Type B pancreatic cell (in vitro differentiated cells): ENCODE measurements around the gene FOLR2. TPM values are rescaled to one million over a fixed set of nuclear protein-coding genes. Genes with fewer than 3 reads are reported as not detected.
"Not testable (repeated sequence)": the region's sequence is repeated elsewhere in the genome, so short reads cannot be mapped to it uniquely, and the experiment has no call there.

ENCODE experiments used
- DNase-seq: peaks from one replicate; pipeline ENCODE4 v3.0.0; 2021; ENCODE audit warnings: mixed read lengths; ENCODE audit not compliant: unreplicated experiment; ENCODE audit errors: extremely low spot score
- H3K27ac Mint-ChIP-seq: 2 replicates; pipeline ENCODE4 v1.8.0; 2021; ENCODE audit warnings: mild to moderate bottlenecking, mixed read lengths
- H3K27me3 Mint-ChIP-seq: 2 replicates; pipeline ENCODE4 v1.8.0; 2021; ENCODE audit warnings: mixed read lengths
- H3K36me3 Mint-ChIP-seq: 2 replicates; pipeline ENCODE4 v1.8.0; 2021; ENCODE audit warnings: mixed read lengths
- H3K4me1 Mint-ChIP-seq: one replicate; pipeline ENCODE4 v1.8.0; 2021; ENCODE audit warnings: mixed read lengths; ENCODE audit not compliant: unreplicated experiment
- H3K4me3 Mint-ChIP-seq: 2 replicates; pipeline ENCODE4 v1.8.0; 2021; ENCODE audit warnings: mild to moderate bottlenecking, mixed read lengths
- H3K9me3 Mint-ChIP-seq: 2 replicates; pipeline ENCODE4 v1.8.0; 2021; ENCODE audit warnings: mixed read lengths
- total RNA-seq: library from RNA; stranded (reverse); gene quantifications from 2 replicates; pipeline ENCODE4 v1.2.1, GENCODE V29; 2021; ENCODE audit warnings: low replicate concordance
- TF ChIP-seq, protein P1 (sequence below): fragments of 200-600 bp; sonication (generic); conservative IDR thresholded peaks from 2 replicates; pipeline ENCODE4 v1.5.0; 2021; ENCODE audit warnings: antibody characterized with exemption, mild to moderate bottlenecking

The FOLR2 gene
- total RNA-seq, 1 donor from 2014 or later, result not detected

- no peak overlapping the region for H3K27ac Mint-ChIP-seq
- no peak overlapping the region for H3K4me3 Mint-ChIP-seq
- TF ChIP-seq, protein P1, sequence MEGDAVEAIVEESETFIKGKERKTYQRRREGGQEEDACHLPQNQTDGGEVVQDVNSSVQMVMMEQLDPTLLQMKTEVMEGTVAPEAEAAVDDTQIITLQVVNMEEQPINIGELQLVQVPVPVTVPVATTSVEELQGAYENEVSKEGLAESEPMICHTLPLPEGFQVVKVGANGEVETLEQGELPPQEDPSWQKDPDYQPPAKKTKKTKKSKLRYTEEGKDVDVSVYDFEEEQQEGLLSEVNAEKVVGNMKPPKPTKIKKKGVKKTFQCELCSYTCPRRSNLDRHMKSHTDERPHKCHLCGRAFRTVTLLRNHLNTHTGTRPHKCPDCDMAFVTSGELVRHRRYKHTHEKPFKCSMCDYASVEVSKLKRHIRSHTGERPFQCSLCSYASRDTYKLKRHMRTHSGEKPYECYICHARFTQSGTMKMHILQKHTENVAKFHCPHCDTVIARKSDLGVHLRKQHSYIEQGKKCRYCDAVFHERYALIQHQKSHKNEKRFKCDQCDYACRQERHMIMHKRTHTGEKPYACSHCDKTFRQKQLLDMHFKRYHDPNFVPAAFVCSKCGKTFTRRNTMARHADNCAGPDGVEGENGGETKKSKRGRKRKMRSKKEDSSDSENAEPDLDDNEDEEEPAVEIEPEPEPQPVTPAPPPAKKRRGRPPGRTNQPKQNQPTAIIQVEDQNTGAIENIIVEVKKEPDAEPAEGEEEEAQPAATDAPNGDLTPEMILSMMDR, result no peak
- H3K4me1 Mint-ChIP-seq, result peaks cover 6% of the 10 kb centered on the region
- H3K27me3 Mint-ChIP-seq, result peaks cover 10% of the 10 kb centered on the region
- peaks cover 5% of the 10 kb centered on the region for H3K9me3 Mint-ChIP-seq
- H3K36me3 Mint-ChIP-seq, result no peaks in the 10 kb centered on the region
- no peak for DNase-seq
Observed at GRCh38 chr11:72179049-72179803, 37.4 kb upstream of the FOLR2 start.

DNA sequence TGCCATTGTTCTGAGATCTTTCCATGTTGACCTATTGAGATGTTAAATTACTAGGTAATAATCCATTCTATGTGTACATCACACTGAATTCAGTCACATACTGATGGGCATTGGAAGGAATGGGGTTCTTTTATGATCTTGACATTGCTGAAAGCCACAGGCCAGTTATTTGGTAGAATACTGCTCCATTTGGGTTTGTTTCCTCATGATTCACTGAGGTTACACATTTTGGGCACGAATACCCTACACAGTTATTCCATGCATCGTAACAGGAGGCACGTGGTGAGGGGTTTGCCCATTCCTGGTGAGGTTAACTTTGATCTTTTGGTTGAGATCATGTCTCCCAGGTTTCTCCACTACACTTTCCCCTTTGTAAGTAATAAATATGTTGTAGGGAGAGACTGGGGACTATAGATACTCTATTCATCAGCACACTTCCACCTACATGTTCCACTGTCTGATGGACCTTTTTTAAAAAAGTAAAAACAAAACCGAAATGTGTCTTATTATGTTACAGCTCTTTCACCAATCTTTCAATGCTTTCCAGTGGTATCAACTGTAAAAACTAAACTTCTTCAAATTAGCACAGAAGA, 36.7 kb upstream of the FOLR2 start:
- Mint-ChIP-seq H3K27ac (no peak overlapping the region), H3K36me3 (no peaks in the 10 kb centered on the region), H3K4me1 (peaks cover 6% of the 10 kb centered on the region), H3K27me3 (peaks cover 10% of the 10 kb centered on the region), H3K9me3 (peaks cover 5% of the 10 kb centered on the region), H3K4me3 (no peak overlapping the region)
- TF ChIP-seq, protein P1, result no peak
- no peak for DNase-seq

DNA sequence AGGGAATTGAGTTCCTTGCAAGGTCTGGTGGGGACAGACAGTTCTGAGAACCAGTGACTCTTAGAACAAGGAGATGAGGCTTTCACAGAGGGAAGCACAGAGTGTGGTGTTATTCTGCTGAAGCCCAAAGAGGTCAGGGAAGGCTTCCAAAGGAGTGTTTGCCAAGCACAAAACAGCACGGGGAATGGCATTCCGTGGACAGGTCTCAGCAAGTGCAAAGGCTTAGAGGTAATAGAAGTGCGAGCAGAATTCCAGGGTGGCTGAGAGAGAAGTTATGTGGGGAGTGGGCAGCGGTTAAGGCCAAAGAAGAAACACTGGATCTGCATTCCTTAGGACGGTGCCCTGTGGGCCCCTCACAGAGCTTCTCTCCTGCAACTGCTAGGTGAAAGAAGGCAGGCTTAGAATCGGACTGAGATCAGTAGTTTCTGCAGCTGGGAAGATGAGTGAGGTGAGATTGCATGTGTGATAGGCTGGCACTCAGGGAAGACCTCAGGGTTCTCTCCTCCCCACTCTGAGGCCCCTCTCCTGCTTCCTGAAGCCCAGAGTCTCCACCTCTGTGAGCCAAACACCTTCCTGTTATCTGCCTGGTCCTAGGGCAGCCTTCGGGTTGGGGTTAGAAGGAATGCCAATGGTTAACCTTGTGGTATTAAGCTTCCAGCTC, 35.6 kb upstream of the FOLR2 start:
- Mint-ChIP-seq H3K4me3 (peak overlapping the region; percentile 58), H3K27ac (peak overlapping the region; percentile 70)
- not testable (repeated sequence) for H3K36me3 Mint-ChIP-seq, H3K27me3 Mint-ChIP-seq, H3K9me3 Mint-ChIP-seq, H3K4me1 Mint-ChIP-seq, DNase-seq

- H3K4me3 Mint-ChIP-seq, H3K9me3 Mint-ChIP-seq, H3K36me3 Mint-ChIP-seq, H3K27me3 Mint-ChIP-seq, H3K4me1 Mint-ChIP-seq, H3K27ac Mint-ChIP-seq, DNase-seq: not testable (repeated sequence)
Observed at GRCh38 chr11:72181553-72181958, 35.0 kb upstream of the FOLR2 start.

- DNase-seq, result no peak
- no peaks in the 10 kb centered on the region for H3K27me3 Mint-ChIP-seq
- peaks cover 4% of the 10 kb centered on the region for H3K9me3 Mint-ChIP-seq
- no peak overlapping the region for H3K27ac Mint-ChIP-seq
- no peaks in the 10 kb centered on the region for H3K36me3 Mint-ChIP-seq
- TF ChIP-seq, protein P1, result no peak
- H3K4me3 Mint-ChIP-seq, result no peak overlapping the region
- H3K4me1 Mint-ChIP-seq, result peaks cover 25% of the 10 kb centered on the region
Observed at GRCh38 chr11:72188267-72188666, 28.3 kb upstream of the FOLR2 start.

- TF ChIP-seq, protein P1, result no peak
- Mint-ChIP-seq H3K36me3 (no peaks in the 10 kb centered on the region), H3K27me3 (no peaks in the 10 kb centered on the region), H3K4me1 (peaks cover 20% of the 10 kb centered on the region), H3K4me3 (no peak overlapping the region), H3K27ac (peak overlapping the region; percentile 86), H3K9me3 (no peaks in the 10 kb centered on the region)
- DNase-seq, result no peak
Observed at GRCh38 chr11:72189455-72190250, 26.9 kb upstream of the FOLR2 start.
